K562 (cell line): Measurements from ENCODE around the gene ITGB5. TPM values are rescaled to one million over a fixed set of nuclear protein-coding genes. Genes with fewer than 3 reads are reported as not detected.

Experiments
- BCLAF1 ChIP-seq, 2 experiments: fragments of 450-650 bp in 1 of 2; IDR thresholded peaks; 2 replicates each; pipeline ENCODE4 v1.6.1; 2011 to 2017; ENCODE audit warnings: low read depth in 2 of 2, antibody characterized with exemption in 1 of 2, borderline replicate concordance in 1 of 2, low read length in 1 of 2, mild to moderate bottlenecking in 1 of 2, mixed read lengths in 1 of 2; ENCODE audit not compliant: control insufficient read depth in 1 of 2
- CBFB ChIP-seq: sonication (generic); formaldehyde crosslinking; IDR thresholded peaks from 2 replicates; pipeline ENCODE4 v1.4.0; 2020; ENCODE audit warnings: mild to moderate bottlenecking, missing genetic modification reagents
- CHD4 ChIP-seq: fragments of 200-600 bp; sonication (generic); IDR thresholded peaks from 3 replicates; pipeline ENCODE4 v1.6.1; 2012; ENCODE audit warnings: low read depth, mild to moderate bottlenecking, mixed read lengths, low read length, inconsistent platforms; ENCODE audit not compliant: insufficient read depth, insufficient replicate concordance, poor library complexity, severe bottlenecking
- FOXJ3 ChIP-seq: sonication (generic); formaldehyde crosslinking; IDR thresholded peaks from 2 replicates; pipeline ENCODE4 v1.4.0; 2020; ENCODE audit warnings: mild to moderate bottlenecking, missing genetic modification reagents
- KLF10 ChIP-seq: fragments of 250-450 bp; sonication (Bioruptor Pico); IDR thresholded peaks from 2 replicates; pipeline ENCODE4 v1.6.1; 2021; ENCODE audit warnings: matching md5 sums
- LARP7 ChIP-seq: fragments of 450-650 bp; IDR thresholded peaks from 2 replicates; pipeline ENCODE4 v1.6.1; 2016
- NFE2 ChIP-seq: IDR thresholded peaks from 2 replicates; pipeline ENCODE4 v1.6.1; 2014; ENCODE audit warnings: antibody characterized with exemption, low read depth
- PHB2 ChIP-seq: fragments of 450-650 bp; IDR thresholded peaks from 2 replicates; pipeline ENCODE4 v1.6.1; 2017; ENCODE audit warnings: low read depth
- POLR2B ChIP-seq: fragments of 450-650 bp; IDR thresholded peaks from 2 replicates; pipeline ENCODE4 v1.6.1; 2018; ENCODE audit warnings: low read depth; ENCODE audit not compliant: partially characterized antibody
- SMARCA5 ChIP-seq: fragments of 450-650 bp; IDR thresholded peaks from 2 replicates; pipeline ENCODE4 v1.6.1; 2016
- THAP12 ChIP-seq: fragments of 250-450 bp; sonication (Bioruptor Pico); IDR thresholded peaks from 2 replicates; pipeline ENCODE4 v1.9.0; 2021; ENCODE audit warnings: mild to moderate bottlenecking, inconsistent platforms
- ZFX ChIP-seq: sonication (generic); formaldehyde crosslinking; IDR thresholded peaks from 2 replicates; pipeline ENCODE4 v1.8.0; 2022; ENCODE audit warnings: mild to moderate bottlenecking, missing genetic modification reagents, moderate library complexity
- ZNF324 ChIP-seq: fragments of 250-450 bp; sonication (Bioruptor Pico); IDR thresholded peaks from 2 replicates; pipeline ENCODE4 v1.4.0; 2020; ENCODE audit warnings: mild to moderate bottlenecking
- ZNF589 ChIP-seq: fragments of 200-800 bp; sonication (Bioruptor generic); IDR thresholded peaks from 2 replicates; pipeline ENCODE4 v1.6.1; 2016; ENCODE audit warnings: low read depth, missing genetic modification characterization, missing compliant biosample characterization
- ZNF655 ChIP-seq: fragments of 250-450 bp; sonication (Bioruptor Pico); IDR thresholded peaks from 2 replicates; pipeline ENCODE4 v1.5.0; 2021
- ZNF79 ChIP-seq: fragments of 250-450 bp; sonication (Bioruptor Pico); IDR thresholded peaks from 2 replicates; pipeline ENCODE4 v1.4.0; 2020; ENCODE audit warnings: low read depth, mild to moderate bottlenecking, moderate library complexity
- polyA plus RNA-seq, 8 experiments: library from polyadenylated mRNA; depleted of rRNA in 4 of 8; stranded (reverse) in 5 of 8; unstranded in 3 of 8; fragments of >200 nt; fragmentation: Nextera tagmentation in 2 of 8; fragmentation: Illumina TruSeq in 1 of 8; extraction: Ambion mirVana in 2 of 8; extraction: Trizol in 1 of 8; gene quantifications; 2 replicates each; pipeline versions ENCODE4 v1.2.1 to v1.2.3, GENCODE V29; 2011 to 2014; ENCODE audit warnings: inconsistent platforms in 1 of 8, missing spikeins in 1 of 8
- total RNA-seq, 7 experiments: library from RNA; depleted of rRNA in 6 of 7; stranded (reverse); fragments of >200 nt in 6 of 7; fragmentation: Illumina TruSeq in 2 of 7; extraction: Trizol in 2 of 7; gene quantifications; 2 replicates each; pipeline versions ENCODE4 v1.2.1 to v1.2.3, GENCODE V29; 2011 to 2021; ENCODE audit warnings: low replicate concordance in 1 of 7
- TF ChIP-seq, protein P1 (sequence below), 2 experiments: fragments of 150-350 bp in 1 of 2; IDR thresholded peaks; 2 replicates each; pipeline ENCODE4 v1.6.1; 2012 to 2016; ENCODE audit warnings: low read depth in 2 of 2, low read length in 2 of 2, mild to moderate bottlenecking in 1 of 2, moderate library complexity in 1 of 2

ITGB5 gene
- total and polyA plus RNA-seq, 9 of the 15 experiments (the other 6 are each of a cell fraction or from before 2014, with no cell fraction given) = 1.7 to 46.8 (median 9.9) TPM

- TF ChIP-seq, protein P1, sequence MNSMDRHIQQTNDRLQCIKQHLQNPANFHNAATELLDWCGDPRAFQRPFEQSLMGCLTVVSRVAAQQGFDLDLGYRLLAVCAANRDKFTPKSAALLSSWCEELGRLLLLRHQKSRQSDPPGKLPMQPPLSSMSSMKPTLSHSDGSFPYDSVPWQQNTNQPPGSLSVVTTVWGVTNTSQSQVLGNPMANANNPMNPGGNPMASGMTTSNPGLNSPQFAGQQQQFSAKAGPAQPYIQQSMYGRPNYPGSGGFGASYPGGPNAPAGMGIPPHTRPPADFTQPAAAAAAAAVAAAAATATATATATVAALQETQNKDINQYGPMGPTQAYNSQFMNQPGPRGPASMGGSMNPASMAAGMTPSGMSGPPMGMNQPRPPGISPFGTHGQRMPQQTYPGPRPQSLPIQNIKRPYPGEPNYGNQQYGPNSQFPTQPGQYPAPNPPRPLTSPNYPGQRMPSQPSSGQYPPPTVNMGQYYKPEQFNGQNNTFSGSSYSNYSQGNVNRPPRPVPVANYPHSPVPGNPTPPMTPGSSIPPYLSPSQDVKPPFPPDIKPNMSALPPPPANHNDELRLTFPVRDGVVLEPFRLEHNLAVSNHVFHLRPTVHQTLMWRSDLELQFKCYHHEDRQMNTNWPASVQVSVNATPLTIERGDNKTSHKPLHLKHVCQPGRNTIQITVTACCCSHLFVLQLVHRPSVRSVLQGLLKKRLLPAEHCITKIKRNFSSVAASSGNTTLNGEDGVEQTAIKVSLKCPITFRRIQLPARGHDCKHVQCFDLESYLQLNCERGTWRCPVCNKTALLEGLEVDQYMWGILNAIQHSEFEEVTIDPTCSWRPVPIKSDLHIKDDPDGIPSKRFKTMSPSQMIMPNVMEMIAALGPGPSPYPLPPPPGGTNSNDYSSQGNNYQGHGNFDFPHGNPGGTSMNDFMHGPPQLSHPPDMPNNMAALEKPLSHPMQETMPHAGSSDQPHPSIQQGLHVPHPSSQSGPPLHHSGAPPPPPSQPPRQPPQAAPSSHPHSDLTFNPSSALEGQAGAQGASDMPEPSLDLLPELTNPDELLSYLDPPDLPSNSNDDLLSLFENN (IDR thresholded peaks at IDR 0.05; ENCODE audit: low read depth in 2 of 2, low read length in 2 of 2) = no peak
- TF ChIP-seq PHB2 (no peak), FOXJ3 (CRISPR knock-in tag) (no peak), ZNF324 (CRISPR knock-in tag) (no peak), SMARCA5 (no peak), ZFX (CRISPR knock-in tag) (no peak), ZNF79 (CRISPR knock-in tag) (no peak), ZNF589 (CRISPR knock-in tag) (no peak), CHD4 (no peak), NFE2 (peak; percentile 92), THAP12 (no peak), CBFB (no peak), BCLAF1 (IDR thresholded peaks at IDR 0.05; ENCODE audit: borderline replicate concordance in 1 of 2, control insufficient read depth in 1 of 2, low read depth in 2 of 2, low read length in 1 of 2) (no peak), ZNF655 (CRISPR knock-in tag) (no peak), POLR2B (peak; percentile 24), KLF10 (CRISPR knock-in tag) (no peak), LARP7 (no peak)
These were observed 74.6 kb downstream of the ITGB5 start (continued) for GRCh38 chr3:124812291-124813265.
